Measurements from ENCODE around the gene FLNB. TPM values are rescaled to one million over a fixed set of nuclear protein-coding genes. Genes with fewer than 3 reads are reported as not detected.

FLNB gene
- total and polyA plus RNA-seq, 2 of the 13 experiments (the other 11 are each of a cell fraction or from before 2014, with no cell fraction given) = 106 to 130 TPM

- TF ChIP-seq TBL1XR1 (IDR thresholded peaks at IDR 0.05; ENCODE audit: borderline replicate concordance, low read length, partially characterized antibody) = peak; percentile 77
- no peak; the same call in 1 of the 2 replicates for TF ChIP-seq KMT2B (CRISPR knock-in tag; IDR thresholded peaks at IDR 0.05)
- TF ChIP-seq DMTF1 (CRISPR knock-in tag; IDR thresholded peaks at IDR 0.05) = no peak
- TF ChIP-seq ZNF747 (CRISPR knock-in tag; IDR thresholded peaks at IDR 0.05; ENCODE audit: borderline replicate concordance) = no peak
- TF ChIP-seq NFIC (IDR thresholded peaks at IDR 0.05; ENCODE audit: low read length) = peak; percentile 39; the same call in 1 of the 2 replicates
- TF ChIP-seq TIGD3 (CRISPR knock-in tag; IDR thresholded peaks at IDR 0.05; ENCODE audit: borderline replicate concordance) = no peak
- 0 out of 2 replicates have a peak, but pooled peaks have one; percentile 11 for TF ChIP-seq ZNF770 (CRISPR knock-in tag; IDR thresholded peaks at IDR 0.05)
- no peak for TF ChIP-seq ELF4 (CRISPR knock-in tag; IDR thresholded peaks at IDR 0.05; ENCODE audit: borderline replicate concordance)
- peak; percentile 64; the same call in 1 of the 2 replicates for TF ChIP-seq NR2C2 (CRISPR knock-in tag; IDR thresholded peaks at IDR 0.05; ENCODE audit: borderline replicate concordance)
- no peak for TF ChIP-seq MIER2 (CRISPR knock-in tag; IDR thresholded peaks at IDR 0.05)
- TF ChIP-seq SALL1 (CRISPR knock-in tag; IDR thresholded peaks at IDR 0.05) = peak; percentile 25; the same call in 1 of the 2 replicates
- TF ChIP-seq ZNF772 (CRISPR knock-in tag; IDR thresholded peaks at IDR 0.05) = no peak
- TF ChIP-seq GLI4 (CRISPR knock-in tag; IDR thresholded peaks at IDR 0.05; ENCODE audit: borderline replicate concordance) = peak; percentile 37; the same call in 1 of the 2 replicates
- TF ChIP-seq ZBTB2 (CRISPR knock-in tag; IDR thresholded peaks at IDR 0.05; ENCODE audit: low read depth) = no peak
- peak; percentile 54; the same call in 1 of the 2 replicates for TF ChIP-seq FOXK1 (CRISPR knock-in tag; IDR thresholded peaks at IDR 0.05; ENCODE audit: borderline replicate concordance, low read depth)
- peak; percentile 47; the same call in 1 of the 2 replicates for TF ChIP-seq ZNF710 (CRISPR knock-in tag; IDR thresholded peaks at IDR 0.05; ENCODE audit: borderline replicate concordance)
- no peak for TF ChIP-seq LCORL (IDR thresholded peaks at IDR 0.05)
- TF ChIP-seq LCORL (CRISPR knock-in tag; IDR thresholded peaks at IDR 0.05) = peak; percentile 53; the same call in 1 of the 2 replicates
- peak; percentile 87 for TF ChIP-seq HDAC2 (CRISPR knock-in tag; IDR thresholded peaks at IDR 0.05)
Observed at GRCh38 chr3:57974796-57975388, 33.3 kb upstream of the FLNB start (continued).
